Activated CD4-positive, alpha-beta T cell treated with anti-CD3 and anti-CD28 coated beads, Interleukin-2, amount 10 ng/mL, durations not matched to agents 24 days and 14 days (primary cell): ENCODE data around the gene LTB. TPM values are rescaled to one million over a fixed set of nuclear protein-coding genes. Genes with fewer than 3 reads are reported as not detected.
A peak's percentile ranks its signal among the peaks of the same experiment; 100 is the strongest.

ENCODE experiments used
- DNase-seq: peaks from one replicate; pipeline ENCODE4 v3.0.0; 2022
- H3K27ac Mint-ChIP-seq: one replicate; pipeline ENCODE4 v1.8.0; 2022; ENCODE audit warnings: mild to moderate bottlenecking, mixed read lengths
- H3K27me3 Mint-ChIP-seq: one replicate; pipeline ENCODE4 v1.8.0; 2022; ENCODE audit warnings: mixed read lengths
- H3K36me3 Mint-ChIP-seq: one replicate; pipeline ENCODE4 v1.8.0; 2022; ENCODE audit warnings: low read depth, mild to moderate bottlenecking, mixed read lengths
- H3K4me1 Mint-ChIP-seq: one replicate; pipeline ENCODE4 v1.8.0; 2021; ENCODE audit warnings: mixed read lengths
- H3K4me3 Mint-ChIP-seq: one replicate; pipeline ENCODE4 v1.8.0; 2022; ENCODE audit warnings: mild to moderate bottlenecking, moderate library complexity, mixed read lengths
- H3K9me3 Mint-ChIP-seq: one replicate; pipeline ENCODE4 v1.8.0; 2021; ENCODE audit warnings: mixed read lengths
- intact Hi-C: fragments of 100-400 bp; cut with micrococcal nuclease; formaldehyde crosslinking; loops from one replicate; pipeline ENCODE4 v1.15.1; 2023
- total RNA-seq: library from RNA; stranded (reverse); gene quantifications from 2 replicates; pipeline ENCODE4 v1.2.3, GENCODE V29; 2022

Gene LTB
- total RNA-seq, 1 donor from 2014 or later = 134 TPM

- Mint-ChIP-seq H3K4me3 (peak overlapping the region; percentile 89), H3K36me3 (peaks cover 15% of the 10 kb centered on the region)
These were observed 5.9 kb upstream of the LTB start for GRCh38 chr6:31587791-31588777.

GRCh38 chr6:31586599-31587281 is 4.5 kb upstream of the LTB start:
- H3K27me3 Mint-ChIP-seq = no peaks in the 10 kb centered on the region
- H3K36me3 Mint-ChIP-seq = peaks cover 22% of the 10 kb centered on the region
- peak; percentile 78 for DNase-seq
- peak overlapping the region; percentile 89 for H3K4me3 Mint-ChIP-seq
- no peaks in the 10 kb centered on the region for H3K9me3 Mint-ChIP-seq
- peak overlapping the region; percentile 96 for H3K27ac Mint-ChIP-seq
- intact Hi-C loops = no loop called here
- H3K4me1 Mint-ChIP-seq = peaks cover 60% of the 10 kb centered on the region

More at GRCh38 chr6:31587791-31588777, 5.9 kb upstream of the LTB start:
- intact Hi-C loops = no loop called here
- H3K9me3 Mint-ChIP-seq = no peaks in the 10 kb centered on the region
- peaks cover 60% of the 10 kb centered on the region for H3K4me1 Mint-ChIP-seq
- peak; percentile 69 for DNase-seq
- H3K27ac Mint-ChIP-seq = peak overlapping the region; percentile 94
- H3K27me3 Mint-ChIP-seq = no peaks in the 10 kb centered on the region

DNA sequence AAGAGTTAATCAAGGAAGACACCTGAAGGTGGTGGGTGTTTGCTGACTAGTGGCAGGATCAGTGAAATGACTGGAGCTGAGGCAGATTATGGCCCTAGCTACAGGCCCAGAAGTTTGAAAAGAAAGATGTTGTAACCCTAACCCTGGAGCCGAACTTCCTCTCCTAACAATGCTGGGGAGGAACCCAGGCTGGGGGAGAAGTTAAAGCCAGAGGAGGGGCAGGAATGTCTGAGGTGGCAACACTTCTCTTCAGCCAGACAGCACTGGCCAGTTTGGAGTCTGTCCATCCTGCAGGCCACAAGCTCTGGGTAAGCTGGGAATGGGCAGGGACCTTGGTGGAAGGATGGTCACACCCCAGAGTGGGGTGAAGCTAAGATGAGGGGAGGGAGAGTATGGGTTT is 3.8 kb upstream of the LTB start, which contains the start of gene LST1:
Gene LST1 (plus strand): TSS at position 270 of the 400 bp plus-strand sequence. CDS start 1,023 bp downstream, outside the sequence.
- intact Hi-C loops = no loop called here
- H3K4me1 Mint-ChIP-seq = peaks cover 58% of the 10 kb centered on the region
- H3K36me3 Mint-ChIP-seq = peaks cover 26% of the 10 kb centered on the region
- H3K27ac Mint-ChIP-seq = peak within 1 kb of the TSS; percentile 96
- DNase-seq = no peak
- H3K9me3 Mint-ChIP-seq = no peaks in the 10 kb centered on the region
- peak within 1 kb of the TSS; percentile 89 for H3K4me3 Mint-ChIP-seq
- H3K27me3 Mint-ChIP-seq = no peaks in the 10 kb centered on the region

- peak overlapping the region; percentile 96 for H3K27ac Mint-ChIP-seq
- intact Hi-C loops = loop anchor here (1.0 kb wide), 1 partner anchor 13 kb away; no protein-coding TSS in a partner anchor
- H3K9me3 Mint-ChIP-seq = no peaks in the 10 kb centered on the region
- DNase-seq = peak; percentile 86
- H3K27me3 Mint-ChIP-seq = no peaks in the 10 kb centered on the region
- H3K36me3 Mint-ChIP-seq = peaks cover 29% of the 10 kb centered on the region
- peak overlapping the region; percentile 89 for H3K4me3 Mint-ChIP-seq
- H3K4me1 Mint-ChIP-seq = peaks cover 59% of the 10 kb centered on the region
These were observed 3.3 kb upstream of the LTB start for GRCh38 chr6:31585491-31585890.

DNA sequence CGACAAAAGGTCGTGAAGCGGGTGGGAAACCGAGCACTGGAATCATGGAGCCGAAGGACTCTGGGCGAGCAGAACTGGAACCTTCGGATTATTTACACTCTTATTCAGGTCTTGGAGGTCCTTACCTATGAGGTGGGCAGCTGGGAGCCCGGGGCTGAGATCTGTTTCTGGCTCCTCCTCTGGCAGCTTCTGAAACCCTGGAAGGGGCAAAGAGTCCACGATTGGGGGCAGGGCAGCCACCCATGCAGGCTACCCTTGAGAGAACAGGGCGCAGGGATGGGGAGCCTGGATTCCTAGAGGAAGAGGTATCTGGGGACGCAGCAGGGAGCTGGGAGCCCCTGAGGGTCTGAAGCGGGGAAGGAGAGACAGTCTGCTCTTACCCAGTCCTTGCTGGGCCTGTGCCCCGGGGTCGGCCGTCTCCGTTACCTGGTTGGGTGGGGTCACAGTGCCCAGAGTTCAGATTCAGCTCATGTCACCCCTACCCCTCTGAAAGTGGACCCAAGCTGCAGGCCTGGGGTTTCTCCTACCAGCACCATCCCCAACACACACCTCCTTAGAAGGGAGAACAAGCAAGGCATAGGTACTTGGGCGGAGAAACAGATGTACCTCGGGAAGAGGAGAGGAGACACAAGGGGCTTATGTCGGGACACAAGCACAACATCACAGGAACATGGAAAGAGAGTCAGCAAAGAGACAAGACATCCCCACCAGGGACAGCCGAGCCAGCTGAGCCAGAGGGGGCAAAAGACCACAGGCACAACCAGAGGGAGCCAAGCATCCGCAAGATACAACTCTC is 592 bp downstream of the LTB start:
- Mint-ChIP-seq H3K27me3 (no peaks in the 10 kb centered on the region), H3K9me3 (no peaks in the 10 kb centered on the region), H3K4me3 (peak overlapping the region; percentile 94), H3K4me1 (peaks cover 63% of the 10 kb centered on the region), H3K27ac (peak overlapping the region; percentile 91), H3K36me3 (peaks cover 54% of the 10 kb centered on the region)
- intact Hi-C loops = loop anchor here (1.0 to 5.0 kb wide), 6 partner anchors 17 to 156 kb away; partner anchors contain the start of genes CLIC1, NFKBIL1 and PRRC2A
- peak; percentile 75 for DNase-seq

DNA sequence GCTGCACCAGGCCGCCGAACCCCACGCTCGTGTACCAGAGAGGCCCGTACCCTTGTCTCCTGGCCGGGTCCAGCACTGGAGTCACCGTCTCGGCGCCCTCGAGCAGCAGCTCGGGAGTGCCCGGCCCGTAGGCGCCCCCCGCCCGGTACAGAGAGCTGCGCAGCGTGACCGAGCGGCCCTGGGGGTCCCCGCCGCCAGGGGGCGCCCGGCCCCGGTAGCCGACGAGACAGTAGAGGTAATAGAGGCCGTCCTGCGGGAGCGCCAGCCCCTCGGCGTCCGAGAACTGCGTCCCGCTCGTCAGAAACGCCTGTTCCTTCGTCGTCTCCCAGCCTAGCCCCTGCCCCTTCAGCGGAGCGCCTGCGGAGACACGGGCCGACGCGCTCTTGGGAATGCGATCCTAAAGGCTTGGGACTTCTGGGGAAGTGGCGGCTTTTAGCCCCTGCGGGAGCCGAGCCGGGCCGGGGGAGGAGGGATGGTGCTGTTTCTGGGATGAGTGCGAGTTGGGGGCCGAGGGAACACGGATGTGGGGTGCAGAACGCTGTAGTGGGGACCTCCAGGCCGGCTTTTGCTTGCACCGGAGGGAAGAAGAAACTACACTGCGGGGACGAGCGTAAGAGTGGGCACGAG is 1.3 kb downstream of the LTB start:
- H3K36me3 Mint-ChIP-seq = peaks cover 61% of the 10 kb centered on the region
- peak overlapping the region; percentile 91 for H3K27ac Mint-ChIP-seq
- H3K4me1 Mint-ChIP-seq = peaks cover 62% of the 10 kb centered on the region
- H3K4me3 Mint-ChIP-seq = peak overlapping the region; percentile 94
- no peaks in the 10 kb centered on the region for H3K27me3 Mint-ChIP-seq
- peak; percentile 96 for DNase-seq
- H3K9me3 Mint-ChIP-seq = no peaks in the 10 kb centered on the region
- intact Hi-C loops = loop anchor here (1.0 to 5.0 kb wide), 7 partner anchors 9 to 156 kb away; partner anchors contain the start of genes CLIC1, LTA, NFKBIL1 and PRRC2A

- DNase-seq = no peak
- Mint-ChIP-seq H3K4me3 (peak overlapping the region; percentile 94), H3K4me1 (peaks cover 60% of the 10 kb centered on the region), H3K27ac (peak overlapping the region; percentile 91), H3K27me3 (no peaks in the 10 kb centered on the region), H3K9me3 (no peaks in the 10 kb centered on the region), H3K36me3 (peaks cover 64% of the 10 kb centered on the region)
- intact Hi-C loops = loop anchor here (1.0 to 5.0 kb wide), 4 partner anchors 8 to 157 kb away; partner anchors contain the start of genes CLIC1, LTA and PRRC2A
These were observed 1.8 kb downstream of the LTB start for GRCh38 chr6:31580438-31580740.

DNA sequence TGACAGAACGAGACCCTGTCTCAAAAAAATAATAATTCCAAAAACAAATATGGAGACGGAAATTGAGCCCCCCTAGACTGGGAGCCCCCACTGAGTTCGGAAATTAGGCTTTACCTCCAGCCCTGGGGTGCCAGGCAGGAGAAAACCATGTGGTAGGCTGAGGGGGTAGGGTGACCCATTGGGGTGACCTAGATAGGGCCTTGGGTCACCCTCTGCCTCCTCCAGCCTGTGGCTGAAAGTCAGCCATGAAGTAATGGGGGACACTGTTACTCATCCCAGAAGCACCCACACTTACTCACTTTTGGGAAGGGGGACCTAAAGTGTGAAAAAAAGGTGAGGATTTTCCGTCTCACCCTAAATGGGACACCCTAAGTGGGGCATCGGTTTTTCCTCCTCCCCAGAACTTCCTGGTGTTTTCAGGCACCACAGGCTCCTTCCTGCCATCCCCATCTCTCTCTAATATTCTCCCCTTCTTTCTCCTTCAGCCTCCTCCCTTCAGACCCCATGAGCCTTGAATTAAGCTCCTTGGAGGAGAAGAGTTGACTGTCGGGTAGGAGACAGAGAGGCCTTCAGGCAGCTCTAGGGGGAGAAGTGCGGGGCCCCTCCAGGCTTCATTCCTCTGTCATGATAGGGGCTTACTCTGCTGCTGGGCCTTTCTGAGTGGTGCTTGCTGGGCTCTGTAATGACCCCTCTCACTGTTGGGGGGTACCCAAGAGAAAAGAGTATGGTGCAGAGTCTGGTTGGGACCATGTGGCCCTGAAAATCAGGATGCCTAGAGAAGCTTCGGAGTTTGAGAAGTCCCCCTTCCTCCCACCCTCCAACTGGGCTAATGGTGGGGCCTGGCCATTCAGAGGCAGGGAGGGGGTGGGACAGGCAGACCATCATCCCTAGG is 2.4 kb downstream of the LTB start:
- H3K27me3 Mint-ChIP-seq = no peaks in the 10 kb centered on the region
- DNase-seq = peak; percentile 73
- H3K9me3 Mint-ChIP-seq = no peaks in the 10 kb centered on the region
- H3K4me3 Mint-ChIP-seq = peak overlapping the region; percentile 94
- intact Hi-C loops = loop anchor here (1.0 to 10.0 kb wide), 6 partner anchors 7 to 765 kb away; partner anchors contain the start of genes CLIC1, HSPA1B, LTA and PRRC2A
- H3K4me1 Mint-ChIP-seq = peaks cover 65% of the 10 kb centered on the region
- peak overlapping the region; percentile 91 for H3K27ac Mint-ChIP-seq
- peaks cover 65% of the 10 kb centered on the region for H3K36me3 Mint-ChIP-seq

GRCh38 chr6:31579119-31579505 is 3.1 kb downstream of the LTB start:
- Mint-ChIP-seq H3K4me3 (peak overlapping the region; percentile 94), H3K27me3 (no peaks in the 10 kb centered on the region), H3K27ac (peak overlapping the region; percentile 91), H3K4me1 (peaks cover 67% of the 10 kb centered on the region), H3K36me3 (peaks cover 69% of the 10 kb centered on the region), H3K9me3 (no peaks in the 10 kb centered on the region)
- intact Hi-C loops = loop anchor here (10.0 kb wide), 2 partner anchors 246 to 764 kb away; partner anchors contain the start of gene HSPA1B
- peak; percentile 73 for DNase-seq

DNA sequence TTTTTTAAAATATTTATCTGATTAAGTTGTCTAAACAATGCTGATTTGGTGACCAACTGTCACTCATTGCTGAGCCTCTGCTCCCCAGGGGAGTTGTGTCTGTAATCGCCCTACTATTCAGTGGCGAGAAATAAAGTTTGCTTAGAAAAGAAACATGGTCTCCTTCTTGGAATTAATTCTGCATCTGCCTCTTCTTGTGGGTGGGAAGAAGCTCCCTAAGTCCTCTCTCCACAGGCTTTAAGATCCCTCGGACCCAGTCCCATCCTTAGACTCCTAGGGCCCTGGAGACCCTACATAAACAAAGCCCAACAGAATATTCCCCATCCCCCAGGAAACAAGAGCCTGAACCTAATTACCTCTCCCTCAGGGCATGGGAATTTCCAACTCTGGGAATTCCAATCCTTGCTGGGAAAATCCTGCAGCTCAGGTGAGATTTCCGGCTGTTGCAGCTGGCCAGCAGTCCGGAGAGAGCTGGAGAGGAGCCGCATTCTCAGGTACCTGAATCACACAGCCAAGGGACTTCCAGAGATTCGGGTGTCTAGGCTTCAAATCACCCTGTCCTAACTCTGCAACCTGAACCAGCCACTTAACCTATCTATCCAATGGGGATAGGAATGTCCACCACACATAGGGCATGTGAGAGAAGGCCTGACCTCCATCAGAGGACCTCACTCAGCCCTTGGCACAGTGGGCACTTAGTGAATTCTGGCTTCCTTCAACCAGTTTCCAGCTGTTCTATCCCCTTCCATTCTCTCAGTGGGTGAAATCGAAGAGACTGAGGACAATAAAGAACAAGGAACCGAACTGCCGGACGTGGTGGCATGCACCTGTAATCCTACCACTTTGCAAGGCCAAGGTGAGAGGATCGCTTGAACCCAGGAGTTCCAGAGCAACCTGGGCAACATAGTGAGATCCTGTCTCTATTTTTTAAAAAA is 3.8 kb downstream of the LTB start:
- intact Hi-C loops = loop anchor here (10.0 kb wide), 2 partner anchors 246 to 764 kb away; partner anchors contain the start of gene HSPA1B
- H3K27ac Mint-ChIP-seq = peak overlapping the region; percentile 91
- no peaks in the 10 kb centered on the region for H3K27me3 Mint-ChIP-seq
- peaks cover 73% of the 10 kb centered on the region for H3K36me3 Mint-ChIP-seq
- peak; percentile 71 for DNase-seq
- H3K4me3 Mint-ChIP-seq = peak overlapping the region; percentile 94
- H3K4me1 Mint-ChIP-seq = peaks cover 68% of the 10 kb centered on the region
- H3K9me3 Mint-ChIP-seq = no peaks in the 10 kb centered on the region

DNA sequence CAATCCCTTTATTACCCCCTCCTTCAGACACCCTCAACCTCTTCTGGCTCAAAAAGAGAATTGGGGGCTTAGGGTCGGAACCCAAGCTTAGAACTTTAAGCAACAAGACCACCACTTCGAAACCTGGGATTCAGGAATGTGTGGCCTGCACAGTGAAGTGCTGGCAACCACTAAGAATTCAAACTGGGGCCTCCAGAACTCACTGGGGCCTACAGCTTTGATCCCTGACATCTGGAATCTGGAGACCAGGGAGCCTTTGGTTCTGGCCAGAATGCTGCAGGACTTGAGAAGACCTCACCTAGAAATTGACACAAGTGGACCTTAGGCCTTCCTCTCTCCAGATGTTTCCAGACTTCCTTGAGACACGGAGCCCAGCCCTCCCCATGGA is 4.7 kb downstream of the LTB start:
- H3K27ac Mint-ChIP-seq = peak overlapping the region; percentile 99
- peaks cover 79% of the 10 kb centered on the region for H3K36me3 Mint-ChIP-seq
- peak; percentile 60 for DNase-seq
- intact Hi-C loops = loop anchor here (10.0 kb wide), 2 partner anchors 247 to 763 kb away; partner anchors contain the start of gene HSPA1B
- peaks cover 70% of the 10 kb centered on the region for H3K4me1 Mint-ChIP-seq
- H3K9me3 Mint-ChIP-seq = no peaks in the 10 kb centered on the region
- H3K27me3 Mint-ChIP-seq = no peaks in the 10 kb centered on the region
- peak overlapping the region; percentile 99 for H3K4me3 Mint-ChIP-seq
